ENCODE data around the gene WFS1. TPM values are rescaled to one million over a fixed set of nuclear protein-coding genes. Genes with fewer than 3 reads are reported as not detected.

The WFS1 gene
- polyA plus RNA-seq, 1 donor: 22.9 TPM

DNA sequence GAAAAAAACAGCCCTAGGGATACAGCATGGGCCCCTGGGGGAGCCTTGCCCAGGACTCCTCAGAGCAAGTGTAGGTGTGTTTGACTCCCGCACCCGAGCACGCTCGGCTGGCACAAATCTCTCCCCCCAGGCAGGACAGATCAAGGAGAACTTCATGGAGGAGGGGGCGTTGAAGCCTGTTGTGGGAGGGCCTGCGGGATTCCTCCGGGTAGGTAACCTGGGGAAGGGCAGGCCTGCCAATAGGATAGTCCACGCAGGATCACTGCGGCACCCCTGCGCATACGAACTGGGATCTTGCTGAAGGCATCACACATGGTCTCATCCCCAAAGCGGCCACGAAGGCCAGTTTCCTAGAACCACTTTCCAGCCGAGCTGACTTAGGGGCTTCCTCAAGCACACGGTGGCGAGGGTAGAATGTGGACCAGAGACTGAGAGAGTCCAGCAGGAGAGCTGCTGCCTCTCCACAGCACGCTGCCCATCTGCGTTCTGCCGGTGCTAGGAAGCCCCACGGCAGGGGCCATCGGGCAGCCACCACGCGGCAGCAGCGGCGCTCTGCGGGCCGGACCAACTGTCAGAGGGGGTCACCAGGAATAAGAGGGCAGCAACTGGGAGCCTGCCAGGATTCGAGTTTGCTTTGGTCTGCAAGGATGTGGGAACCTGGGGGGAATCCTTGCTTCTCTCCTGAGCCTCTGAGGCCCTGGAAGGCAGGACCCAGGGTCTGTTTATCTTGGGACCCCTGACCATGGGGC is 56.8 kb downstream of the WFS1 start:
- no peak for DNase-seq

DNA sequence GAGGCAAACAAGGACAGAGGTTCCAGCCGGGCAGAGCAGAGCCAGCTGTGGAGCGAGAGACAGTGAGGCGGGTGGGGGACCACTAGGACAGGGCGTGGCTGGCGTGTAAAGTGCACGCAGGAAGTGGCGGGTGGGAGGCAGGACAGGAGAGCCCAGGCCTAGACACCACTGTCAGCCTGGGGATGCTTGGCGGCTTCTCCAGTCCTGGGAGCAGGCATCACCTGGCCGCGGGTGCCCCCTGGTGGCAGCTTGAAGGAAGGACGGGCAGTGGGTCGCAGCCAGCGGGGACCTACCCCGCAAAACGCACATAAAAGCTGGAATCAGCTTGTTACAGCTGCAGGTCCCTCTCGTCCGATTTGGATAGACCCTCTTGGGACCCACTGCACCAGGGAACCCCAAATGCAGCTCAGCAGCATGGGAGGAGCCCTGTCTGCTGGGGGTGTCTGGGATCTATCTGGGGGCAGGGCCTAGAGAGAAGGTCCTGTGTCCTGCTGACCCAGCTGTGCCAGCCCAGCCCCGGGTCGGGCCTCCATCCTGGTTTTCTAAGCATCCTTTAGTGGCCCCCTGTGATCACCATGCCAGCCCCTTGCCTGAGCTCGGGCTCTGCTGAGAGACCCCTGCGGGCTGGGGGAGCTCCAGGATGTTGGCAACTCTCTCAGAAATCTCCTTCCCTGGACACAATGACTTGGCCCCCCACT is 57.7 kb downstream of the WFS1 start:
- peak; percentile 79 for DNase-seq

DNA sequence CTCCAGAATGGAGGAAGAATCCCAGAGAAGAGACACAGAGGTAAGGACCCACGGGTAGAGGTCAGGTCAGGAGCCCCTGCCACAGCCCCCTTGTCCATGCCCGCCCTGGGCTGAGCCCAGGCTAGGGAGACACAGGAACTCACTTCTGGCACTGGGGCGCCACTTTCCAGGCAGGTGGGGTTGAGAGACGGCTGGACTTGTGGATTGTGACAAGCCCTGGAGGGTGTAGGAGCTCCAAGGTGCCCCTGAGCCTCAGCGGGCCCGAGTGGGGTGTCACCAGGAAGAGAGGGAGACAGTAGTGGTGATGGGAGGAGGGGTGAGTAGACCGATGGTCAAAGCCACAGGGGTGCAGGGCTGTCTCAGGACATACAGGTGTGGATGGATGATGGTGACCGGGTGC is 58.9 kb downstream of the WFS1 start:
- DNase-seq: no peak

DNA sequence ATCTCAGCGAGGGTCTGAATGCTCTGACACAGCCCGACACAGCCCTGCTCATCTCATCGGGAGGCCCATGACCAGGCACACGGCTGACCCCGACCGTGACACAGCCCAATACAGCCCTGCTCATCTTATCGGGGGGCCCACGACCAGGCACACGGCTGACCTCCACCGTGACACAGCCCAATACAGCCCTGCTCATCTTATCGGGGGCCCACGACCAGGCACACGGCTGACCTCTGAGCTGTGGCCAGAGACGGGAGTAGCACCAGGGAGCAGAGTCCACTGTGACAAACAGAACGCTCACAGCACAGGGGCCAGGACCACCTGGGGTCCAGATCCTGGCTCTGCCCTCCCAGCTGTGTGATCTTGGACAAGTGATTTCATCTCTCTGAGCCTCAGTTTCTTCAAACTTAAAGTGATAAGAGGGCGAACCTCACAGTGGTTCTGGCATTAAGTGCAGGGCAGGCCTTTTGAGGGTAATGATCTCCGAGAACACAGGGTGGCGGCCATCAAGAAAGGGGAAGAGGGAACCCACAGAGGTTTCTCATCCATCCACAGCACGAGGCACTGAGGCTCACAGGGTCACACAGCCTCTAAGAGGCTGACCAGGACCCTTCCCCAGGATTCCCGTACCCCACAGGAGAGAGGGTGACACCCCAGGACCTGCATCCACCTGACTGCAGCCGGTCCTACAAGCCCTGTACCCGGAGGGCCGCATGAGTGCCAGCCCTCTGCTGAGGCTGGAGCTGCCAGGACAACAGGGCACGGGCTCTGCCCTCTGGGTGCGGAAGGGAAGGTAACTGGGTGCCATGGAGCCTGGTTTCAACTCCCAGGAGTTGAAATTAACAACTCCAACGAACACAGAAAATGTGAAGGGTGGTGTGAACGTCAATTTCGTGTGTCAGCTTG is 60.1 kb downstream of the WFS1 start:
- DNase-seq: no peak

DNA sequence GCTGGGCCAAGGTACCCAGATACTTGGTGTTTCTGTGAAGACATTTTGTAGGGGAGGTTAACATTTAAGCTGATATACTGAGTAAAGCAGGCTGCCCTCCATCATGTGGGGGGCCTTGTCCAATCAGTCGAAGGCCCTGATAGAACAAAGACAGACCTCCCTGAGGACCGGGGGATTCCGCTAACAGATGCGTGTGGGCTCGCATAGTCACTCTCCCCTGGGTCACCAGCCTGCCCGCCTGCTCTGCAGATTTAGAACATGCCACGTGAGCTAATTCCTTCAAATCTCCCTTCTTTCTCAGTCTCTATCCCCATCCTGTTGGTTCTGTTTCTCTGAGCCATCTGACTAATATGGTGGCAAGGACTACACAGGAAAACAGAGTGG is 60.7 kb downstream of the WFS1 start:
- no peak for DNase-seq

DNA sequence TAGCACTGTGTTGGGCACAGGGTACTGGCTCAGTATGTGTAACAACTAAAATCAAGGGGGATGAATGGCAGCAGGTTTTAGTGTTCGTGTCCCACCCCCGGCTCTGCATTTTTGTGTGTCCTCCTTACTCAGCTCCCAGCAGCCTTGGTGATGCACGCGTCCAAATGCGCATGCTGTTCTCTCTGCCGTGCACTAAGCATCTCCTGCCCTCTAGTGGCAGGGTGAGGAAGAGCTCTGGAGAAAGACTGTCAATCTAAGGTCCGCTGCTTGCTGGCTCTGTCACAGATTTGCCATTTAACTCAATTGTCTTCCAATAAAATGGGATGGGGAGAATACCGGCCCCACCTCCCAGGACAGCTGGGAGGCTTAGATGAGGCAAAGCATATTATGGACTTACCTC is 61.4 kb downstream of the WFS1 start:
- DNase-seq: no peak

DNA sequence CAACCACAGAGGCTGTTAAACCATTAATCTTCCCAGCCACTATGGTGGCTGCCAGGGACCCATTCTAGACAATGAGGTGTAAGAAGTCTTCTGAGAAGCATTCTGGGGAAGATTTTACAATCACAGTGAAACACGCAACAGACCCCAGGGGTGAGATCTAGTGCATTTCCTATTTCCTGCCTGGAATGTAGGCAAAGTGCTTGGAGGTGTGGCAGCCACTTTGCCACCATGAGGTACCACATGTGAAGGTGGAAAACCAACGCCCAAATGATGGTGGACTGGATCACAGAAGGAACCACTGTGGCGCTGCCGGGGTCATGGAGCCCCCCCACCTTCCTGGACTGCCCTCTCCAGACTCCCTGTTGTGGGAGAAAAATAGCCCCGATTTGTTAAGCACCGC is 61.8 kb downstream of the WFS1 start:
- no peak for DNase-seq

DNA sequence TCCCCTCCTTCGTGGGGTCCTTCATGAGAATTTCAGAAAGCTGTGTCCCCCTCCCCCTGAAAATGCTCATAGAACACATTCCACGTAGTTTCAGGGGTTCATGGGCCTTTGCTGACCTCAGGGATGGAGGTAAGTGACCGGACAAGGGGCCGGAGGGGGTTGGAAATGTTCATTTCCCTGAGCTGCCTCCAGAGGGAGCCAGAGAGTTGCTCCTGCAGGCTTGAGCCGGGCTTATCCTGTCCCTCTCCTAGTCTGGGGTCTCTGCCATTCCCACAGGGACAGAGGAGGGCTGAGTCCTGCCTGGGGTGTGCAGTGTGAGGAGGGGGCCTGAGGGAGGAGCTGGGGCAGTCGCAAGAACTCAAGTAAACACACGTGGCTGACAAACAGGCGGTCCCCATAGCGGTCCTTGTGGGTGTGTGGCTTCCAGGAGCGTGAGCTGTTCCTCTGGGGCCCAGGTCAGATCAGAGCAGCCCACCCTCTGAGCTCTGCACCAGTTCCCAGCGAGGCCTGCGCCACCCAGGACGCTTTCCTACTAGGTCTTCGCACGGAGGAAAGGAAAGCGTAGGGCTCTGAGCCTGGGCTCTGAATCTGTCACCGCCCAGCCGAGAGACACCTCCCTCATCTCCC is 62.5 kb downstream of the WFS1 start:
- no peak for DNase-seq

DNA sequence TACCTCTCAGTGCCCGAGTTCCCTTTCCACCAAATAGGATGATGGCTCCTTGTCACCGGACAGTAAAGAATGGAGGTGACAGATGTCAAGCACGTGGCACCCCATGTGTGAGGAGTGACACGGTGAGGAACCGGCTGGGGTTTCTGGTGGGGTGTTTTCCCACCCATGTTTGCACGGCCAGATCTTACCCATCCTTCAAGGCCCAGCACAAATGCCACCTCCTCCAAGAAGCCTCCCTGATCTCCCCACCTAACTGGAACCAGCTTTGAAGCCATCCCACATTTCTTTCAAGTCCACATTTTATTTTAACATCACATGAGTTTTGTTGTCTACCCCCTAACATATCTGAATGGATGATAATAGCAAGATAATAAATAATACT is 63.0 kb downstream of the WFS1 start:
- DNase-seq: no peak

DNA sequence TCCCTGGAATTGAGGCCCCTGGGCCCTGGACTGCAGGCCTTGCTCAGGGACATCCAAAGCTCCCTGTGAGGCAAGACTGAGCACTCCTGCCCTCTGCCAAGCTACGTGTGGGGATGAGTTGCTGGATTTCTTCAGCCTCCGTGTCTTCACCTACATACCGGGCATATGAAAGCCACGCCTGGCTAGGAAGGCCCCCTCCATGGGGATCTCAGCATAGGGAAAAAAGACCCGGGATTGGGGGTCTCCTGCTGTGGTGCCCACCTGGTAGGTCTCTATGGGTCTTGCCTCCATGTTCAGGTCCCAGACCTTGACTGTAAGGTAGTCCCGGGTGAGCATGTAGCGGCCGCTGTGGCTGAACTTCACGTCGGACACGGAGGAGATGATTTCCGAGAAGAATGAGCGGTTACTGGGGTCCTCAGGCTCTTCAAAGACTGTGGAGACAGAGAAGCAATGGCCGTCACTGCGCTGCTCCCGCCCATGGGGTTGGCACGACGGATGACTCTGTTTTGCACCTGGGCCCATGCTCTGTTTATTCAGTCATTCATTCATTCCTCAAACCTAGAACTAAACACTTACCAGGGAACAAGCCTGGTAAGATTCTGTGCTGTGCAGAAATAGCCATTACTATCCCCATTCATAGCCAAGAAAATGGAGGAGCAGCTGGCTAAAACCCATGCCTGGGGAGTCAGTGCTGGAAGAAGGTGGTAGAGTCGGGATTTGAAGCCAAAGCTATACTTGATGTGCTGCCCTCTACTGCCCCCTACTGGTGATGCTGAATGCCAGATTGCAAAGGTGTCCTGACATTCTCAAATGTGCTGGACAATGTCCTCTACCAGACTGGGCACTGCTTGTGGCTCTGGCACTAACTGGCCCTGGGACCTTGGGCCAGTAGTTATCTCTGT is 63.9 kb downstream of the WFS1 start:
- no peak for DNase-seq

DNA sequence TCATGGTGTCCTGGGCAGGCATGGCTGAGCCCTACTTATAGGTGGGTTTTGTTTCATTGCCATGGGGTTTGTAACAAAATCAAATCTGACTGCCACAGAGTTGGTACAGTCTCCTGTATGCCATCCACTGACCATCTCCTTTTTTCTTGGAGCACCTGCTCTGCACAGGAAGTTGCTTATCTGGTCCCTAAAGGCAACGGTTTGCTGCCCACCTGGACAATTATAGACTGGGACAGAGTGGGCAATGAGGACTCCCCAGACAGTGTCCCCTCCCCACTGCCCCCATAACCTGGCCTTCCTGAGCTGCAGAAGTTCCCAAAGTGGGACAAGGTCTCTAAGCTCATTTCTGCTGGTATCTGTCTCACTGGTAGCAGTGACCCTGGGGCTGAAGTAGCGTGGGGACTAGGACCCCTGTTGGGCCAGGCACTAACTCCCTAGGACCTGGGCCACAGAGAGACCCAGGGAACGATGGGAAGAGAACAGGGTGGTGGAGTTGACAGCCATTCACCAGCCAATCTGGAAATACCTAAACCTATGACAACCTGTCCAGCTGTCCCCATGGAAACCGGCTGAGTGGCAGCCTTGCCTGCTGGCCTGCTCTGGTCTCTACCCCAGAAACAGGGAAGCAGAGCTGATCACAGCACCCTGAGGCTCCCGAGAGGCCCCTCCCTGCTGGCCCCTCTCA is 64.7 kb downstream of the WFS1 start:
- no peak for DNase-seq

DNA sequence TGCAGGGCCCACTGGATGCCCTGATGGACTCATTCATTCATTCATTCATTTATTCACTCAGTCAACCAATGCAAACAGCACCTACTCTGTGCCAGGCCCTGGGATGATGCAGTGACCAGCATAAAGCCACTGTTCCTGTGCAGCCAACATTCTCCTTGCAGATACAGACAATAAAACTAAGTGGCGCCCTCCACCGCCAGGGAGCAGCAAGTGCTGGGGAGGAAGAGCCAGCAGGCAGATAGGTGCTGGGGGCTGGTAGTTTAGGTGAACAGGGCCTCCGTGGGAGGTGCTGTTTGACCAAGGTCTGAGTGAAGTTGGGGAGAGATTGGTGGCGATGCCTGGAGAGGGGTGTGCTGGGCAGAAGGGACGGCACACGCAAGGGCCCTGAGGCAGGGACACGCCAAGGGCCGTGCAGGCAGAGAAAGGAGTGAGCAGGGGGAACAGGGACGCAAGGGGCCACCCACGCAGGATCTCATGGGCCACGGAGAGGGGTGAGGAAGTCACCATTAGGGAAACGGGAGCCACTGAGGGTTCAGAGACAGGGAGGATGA is 65.5 kb downstream of the WFS1 start:
- no peak for DNase-seq

DNA sequence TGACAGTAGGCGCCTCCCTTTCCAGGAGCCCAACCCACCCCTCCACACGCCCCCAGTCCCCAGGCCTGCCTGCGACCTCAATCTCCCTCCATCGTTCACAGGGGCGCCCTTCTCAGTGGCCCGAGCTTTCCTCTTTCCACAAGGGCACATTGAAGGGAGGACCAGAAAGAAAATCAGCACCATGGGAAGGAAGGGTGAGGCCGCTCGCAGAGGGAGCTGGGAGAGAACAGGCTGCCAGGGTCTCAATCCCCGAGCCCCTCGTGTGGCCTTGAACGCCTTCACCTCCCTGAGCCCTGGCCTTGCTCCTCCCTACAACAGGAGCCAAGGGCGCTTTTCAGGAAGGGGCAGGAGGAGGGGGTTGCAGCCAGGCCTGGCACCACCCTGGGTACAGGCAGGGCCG is 66.5 kb downstream of the WFS1 start:
- no peak for DNase-seq

DNA sequence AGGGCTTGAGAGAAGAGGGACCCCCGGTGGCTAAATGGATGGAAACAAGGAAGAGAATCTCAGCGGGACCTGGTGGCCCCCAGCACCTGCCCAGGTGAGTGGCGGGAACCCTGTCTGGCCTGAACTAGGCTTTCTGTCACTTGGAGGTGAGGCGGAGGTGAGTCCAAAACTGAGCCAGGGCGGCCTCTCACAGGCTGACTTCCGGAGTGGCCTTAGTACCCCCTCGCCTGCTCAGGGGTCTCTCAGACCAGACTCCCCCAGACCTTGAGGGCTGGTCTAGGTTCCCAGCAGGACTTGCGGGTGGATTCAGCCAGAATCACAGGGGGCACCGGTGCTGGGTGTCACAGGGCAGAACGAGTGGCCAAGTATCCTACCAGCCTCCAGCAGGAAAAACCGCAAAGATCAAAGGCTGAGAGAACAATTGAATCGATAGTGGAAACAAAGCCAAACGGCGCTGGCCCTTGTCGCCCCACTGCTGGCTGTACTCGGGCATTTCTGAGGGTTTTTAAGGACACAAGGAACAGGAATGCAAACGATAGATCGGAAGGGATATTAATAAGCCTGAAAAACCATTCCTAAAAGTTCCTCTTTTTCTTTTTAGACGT is 67.8 kb downstream of the WFS1 start:
- DNase-seq: no peak

DNA sequence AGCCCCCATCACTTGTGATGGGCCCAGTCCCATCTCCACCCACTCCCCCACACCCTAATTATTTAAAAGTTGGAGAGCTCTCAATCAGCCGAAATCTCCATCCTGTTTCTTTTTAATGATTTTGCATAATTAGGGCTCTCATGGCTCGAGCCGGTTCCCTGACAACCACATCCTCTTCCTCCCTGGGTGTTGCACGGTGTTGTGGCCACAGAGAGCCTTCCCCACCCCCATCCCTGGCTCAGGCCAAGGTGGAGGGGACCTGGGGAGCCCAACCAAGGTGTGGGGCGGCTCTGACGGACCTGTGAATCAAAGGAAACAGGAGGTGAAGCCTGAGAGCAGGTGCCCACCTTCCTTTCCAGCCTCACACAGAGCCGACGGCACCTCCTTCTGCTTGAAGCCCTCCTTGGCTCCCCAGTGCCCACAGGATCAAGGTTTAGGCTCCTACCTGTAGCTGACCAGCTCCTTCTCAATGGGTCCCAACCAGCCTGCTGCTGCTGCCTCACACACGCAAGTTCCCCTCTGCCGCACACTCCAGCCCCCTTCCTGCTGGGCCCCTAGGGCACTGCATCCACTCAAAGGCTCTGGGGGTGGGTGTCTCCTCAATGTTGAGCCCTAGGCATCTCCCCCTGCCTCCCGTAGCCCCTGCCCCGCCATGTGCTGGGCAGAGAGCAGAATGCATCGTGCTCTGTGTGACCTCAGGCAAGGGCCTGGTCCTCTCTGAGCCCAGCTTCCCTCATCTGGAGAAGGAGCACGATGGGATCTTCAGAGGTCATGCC is 68.7 kb downstream of the WFS1 start:
- no peak for DNase-seq

DNA sequence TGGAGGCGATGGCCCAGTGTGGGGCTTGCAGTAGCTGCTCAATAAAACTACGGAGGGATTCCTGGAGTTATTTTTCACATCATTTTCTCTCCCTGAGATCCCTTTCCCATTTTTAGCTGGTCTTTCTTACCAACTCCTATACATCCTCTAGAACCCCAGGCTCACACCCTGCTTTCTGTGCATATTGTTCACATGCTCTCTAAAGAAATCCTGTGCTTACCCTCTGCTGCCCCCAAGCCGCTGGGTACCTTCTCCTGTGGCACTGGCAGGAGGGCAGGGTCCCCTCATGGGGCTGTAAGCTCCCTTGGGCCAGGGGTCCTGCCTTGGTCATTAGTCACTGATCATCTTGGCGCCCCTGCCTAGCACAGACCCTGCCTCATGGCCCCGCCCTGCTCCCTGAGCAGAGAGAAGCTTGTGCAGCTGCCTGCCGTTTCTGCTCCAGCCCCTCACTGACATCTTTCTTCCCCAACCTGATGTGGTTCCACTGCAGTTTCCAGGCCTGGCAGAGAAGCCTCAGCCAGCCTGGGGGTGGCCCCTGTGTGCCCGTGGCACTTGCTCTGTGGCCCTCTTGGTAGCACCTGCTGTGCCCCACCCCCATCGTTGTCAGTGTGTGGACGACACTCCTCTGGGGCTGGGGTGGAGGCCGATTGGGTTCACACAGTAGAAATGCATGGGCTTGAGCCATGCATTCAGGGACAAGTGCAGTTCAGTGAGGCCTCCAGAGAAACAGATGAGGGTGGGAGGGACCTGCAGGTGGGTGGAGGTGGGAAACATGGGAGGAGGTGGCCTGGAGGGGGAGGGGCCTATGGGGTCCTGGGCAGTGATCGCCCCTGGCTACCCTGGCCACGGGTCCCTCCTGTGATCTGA is 69.5 kb downstream of the WFS1 start:
- no peak for DNase-seq

DNA sequence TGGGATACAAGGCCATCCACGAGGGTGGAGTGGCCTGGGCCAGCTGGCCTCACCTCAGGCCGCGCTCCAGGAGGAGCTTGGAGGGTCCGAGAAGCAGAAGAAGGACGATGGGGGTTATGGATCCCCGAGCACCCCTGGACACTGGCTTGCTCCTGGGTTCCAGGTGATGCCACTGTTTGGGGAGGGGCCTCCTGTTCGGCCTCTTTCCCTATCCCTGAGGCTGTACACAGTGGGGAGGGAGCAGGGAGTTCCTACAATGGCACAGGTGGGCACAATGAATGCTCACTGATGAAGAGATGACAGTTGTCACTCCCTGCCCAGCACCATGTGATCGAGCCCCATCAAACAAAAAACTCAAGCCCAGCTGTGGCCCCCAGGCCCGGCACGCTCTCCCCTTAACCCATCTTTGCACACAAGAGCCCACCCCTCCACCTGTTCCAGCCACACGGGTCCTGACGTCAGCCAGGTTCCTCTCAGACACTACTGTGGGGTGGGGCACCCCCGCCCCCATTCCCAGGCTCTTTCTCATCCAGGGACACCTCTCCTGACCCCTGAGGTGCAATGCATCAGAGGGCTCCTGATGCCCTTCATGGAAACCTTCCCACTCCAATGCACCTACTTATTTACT is 70.3 kb downstream of the WFS1 start:
- no peak for DNase-seq

DNA sequence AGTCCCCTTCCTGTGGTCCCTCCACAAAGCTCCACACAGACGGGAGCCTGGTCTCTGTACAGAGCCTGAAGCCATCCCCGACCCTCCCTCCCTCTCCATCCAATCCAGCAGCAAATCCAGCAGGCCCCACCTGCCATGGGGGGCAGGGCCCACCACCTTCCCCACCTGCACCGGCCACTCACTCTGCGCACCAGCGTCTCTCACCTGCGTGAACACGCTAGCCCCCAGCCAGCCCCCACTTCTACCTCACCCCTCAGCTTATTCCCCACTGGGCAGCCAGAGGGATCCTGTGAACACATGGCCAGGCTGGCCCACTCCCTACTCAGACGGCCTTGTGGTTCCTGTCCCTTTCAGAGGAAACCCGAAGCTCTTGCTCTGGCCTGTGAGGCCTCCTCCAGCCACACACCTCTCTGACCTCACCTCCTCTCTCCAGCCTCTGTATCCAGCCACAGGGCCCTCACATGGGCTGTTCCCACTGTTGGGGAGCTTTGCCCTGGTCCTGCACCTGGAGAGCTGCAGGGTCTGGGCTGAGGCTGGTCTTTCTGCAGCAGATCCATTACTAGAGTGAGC is 70.9 kb downstream of the WFS1 start:
- no peak for DNase-seq
